HEK293 (cell line): ENCODE data around the gene RBP4.

ENCODE experiments used
- BCL11B ChIP-seq: fragments of 450-650 bp; formaldehyde crosslinking; IDR thresholded peaks from 2 replicates; pipeline ENCODE4 v1.5.1; 2016; ENCODE audit warnings: low read depth, missing biosample characterization, missing genetic modification characterization
- EGR2 ChIP-seq: fragments of 450-650 bp; formaldehyde crosslinking; IDR thresholded peaks from 2 replicates; pipeline ENCODE4 v1.5.1; 2016; ENCODE audit warnings: low read depth, missing biosample characterization, missing genetic modification characterization
- IKZF3 ChIP-seq: fragments of 450-650 bp; IDR thresholded peaks from 2 replicates; pipeline ENCODE4 v1.5.0; 2018; ENCODE audit warnings: missing biosample characterization, mild to moderate bottlenecking, missing genetic modification characterization, moderate library complexity
- KLF1 ChIP-seq: fragments of 450-650 bp; formaldehyde crosslinking; IDR thresholded peaks from 2 replicates; pipeline ENCODE4 v1.5.1; 2016; ENCODE audit warnings: missing biosample characterization, missing genetic modification characterization
- MZF1 ChIP-seq: fragments of 450-650 bp; formaldehyde crosslinking; IDR thresholded peaks from 2 replicates; pipeline ENCODE4 v1.5.1; 2017; ENCODE audit warnings: missing biosample characterization, missing genetic modification characterization, borderline replicate concordance
- ZBTB8A ChIP-seq: fragments of 450-650 bp; formaldehyde crosslinking; IDR thresholded peaks from 2 replicates; pipeline ENCODE4 v1.5.1; 2016; ENCODE audit warnings: missing biosample characterization, missing genetic modification characterization
- ZNF10 ChIP-seq: fragments of 450-650 bp; formaldehyde crosslinking; IDR thresholded peaks from 2 replicates; pipeline ENCODE4 v1.5.1; 2017; ENCODE audit warnings: missing biosample characterization, missing genetic modification characterization
- ZNF121 ChIP-seq: fragments of 450-650 bp; formaldehyde crosslinking; IDR thresholded peaks from 2 replicates; pipeline ENCODE4 v1.5.1; 2016; ENCODE audit warnings: missing biosample characterization, missing genetic modification characterization
- ZNF133 ChIP-seq: fragments of 450-650 bp; formaldehyde crosslinking; IDR thresholded peaks from 2 replicates; pipeline ENCODE4 v1.5.1; 2016; ENCODE audit warnings: missing biosample characterization, missing genetic modification characterization
- ZNF138 ChIP-seq: fragments of 450-650 bp; formaldehyde crosslinking; IDR thresholded peaks from 2 replicates; pipeline ENCODE4 v1.5.1; 2016; ENCODE audit warnings: missing biosample characterization, missing genetic modification characterization, borderline replicate concordance
- ZNF155 ChIP-seq: fragments of 450-650 bp; formaldehyde crosslinking; IDR thresholded peaks from 2 replicates; pipeline ENCODE4 v1.5.1; 2016; ENCODE audit warnings: missing biosample characterization, missing genetic modification characterization
- ZNF184 ChIP-seq: fragments of 450-650 bp; IDR thresholded peaks from 2 replicates; pipeline ENCODE4 v1.5.1; 2018; ENCODE audit warnings: missing biosample characterization, mild to moderate bottlenecking, missing genetic modification characterization
- ZNF274 ChIP-seq, 2 experiments: fragments of 200-500 bp in 1 of 2; fragments of 450-650 bp in 1 of 2; sonication (Bioruptor generic) in 1 of 2; formaldehyde crosslinking in 1 of 2; IDR thresholded peaks; 2 replicates each; pipeline versions ENCODE4 v1.5.1 to v1.6.1; 2014 to 2016; ENCODE audit warnings: borderline replicate concordance in 1 of 2, inconsistent platforms in 1 of 2, low read length in 1 of 2, missing biosample characterization in 1 of 2, missing genetic modification characterization in 1 of 2
- ZNF354C ChIP-seq: fragments of 450-650 bp; formaldehyde crosslinking; IDR thresholded peaks from 2 replicates; pipeline ENCODE4 v1.5.1; 2016; ENCODE audit warnings: missing biosample characterization, missing genetic modification characterization, low read depth, borderline replicate concordance
- ZNF473 ChIP-seq: fragments of 450-650 bp; formaldehyde crosslinking; IDR thresholded peaks from 2 replicates; pipeline ENCODE4 v1.5.1; 2017; ENCODE audit warnings: missing biosample characterization, missing genetic modification characterization
- ZNF544 ChIP-seq: fragments of 450-650 bp; formaldehyde crosslinking; IDR thresholded peaks from 2 replicates; pipeline ENCODE4 v1.5.0; 2017; ENCODE audit warnings: missing biosample characterization, missing genetic modification characterization
- ZNF596 ChIP-seq: fragments of 450-650 bp; IDR thresholded peaks from 2 replicates; pipeline ENCODE4 v1.5.0; 2018; ENCODE audit warnings: missing biosample characterization, mild to moderate bottlenecking, missing genetic modification characterization, moderate library complexity
- ZNF621 ChIP-seq: fragments of 450-650 bp; formaldehyde crosslinking; IDR thresholded peaks from 2 replicates; pipeline ENCODE4 v1.5.1; 2017; ENCODE audit warnings: missing biosample characterization, missing genetic modification characterization
- ZNF791 ChIP-seq: fragments of 450-650 bp; formaldehyde crosslinking; IDR thresholded peaks from 2 replicates; pipeline ENCODE4 v1.5.1; 2016; ENCODE audit warnings: missing biosample characterization, missing genetic modification characterization
- ZNF792 ChIP-seq: fragments of 450-650 bp; formaldehyde crosslinking; IDR thresholded peaks from 2 replicates; pipeline ENCODE4 v1.5.1; 2016; ENCODE audit warnings: missing biosample characterization, missing genetic modification characterization
- ZNF830 ChIP-seq: fragments of 450-650 bp; IDR thresholded peaks from 2 replicates; pipeline ENCODE4 v1.5.0; 2018; ENCODE audit warnings: missing biosample characterization, missing genetic modification characterization, low read depth, mild to moderate bottlenecking, moderate library complexity
- ZSCAN16 ChIP-seq: fragments of 450-650 bp; formaldehyde crosslinking; IDR thresholded peaks from 2 replicates; pipeline ENCODE4 v1.5.1; 2016; ENCODE audit warnings: missing biosample characterization, missing genetic modification characterization
- TF ChIP-seq, protein P1 (sequence below): fragments of 450-650 bp; formaldehyde crosslinking; IDR thresholded peaks from 2 replicates; pipeline ENCODE4 v1.5.1; 2016; ENCODE audit warnings: missing biosample characterization, missing genetic modification characterization
- TF ChIP-seq, protein P2 (sequence below): fragments of 450-650 bp; formaldehyde crosslinking; IDR thresholded peaks from 2 replicates; pipeline ENCODE4 v1.5.1; 2016; ENCODE audit warnings: missing biosample characterization, missing genetic modification characterization
- TF ChIP-seq, protein P3 (sequence below): fragments of 450-650 bp; formaldehyde crosslinking; IDR thresholded peaks from 2 replicates; pipeline ENCODE4 v1.5.1; 2016; ENCODE audit warnings: missing biosample characterization, missing genetic modification characterization
- TF ChIP-seq, protein P4 (sequence below): sonication (generic); formaldehyde crosslinking; IDR thresholded peaks from 2 replicates; pipeline ENCODE4 v1.8.1; 2022; ENCODE audit warnings: mild to moderate bottlenecking, moderate library complexity, missing genetic modification reagents
- TF ChIP-seq, protein P5 (sequence below): fragments of 450-650 bp; formaldehyde crosslinking; IDR thresholded peaks from 2 replicates; pipeline ENCODE4 v1.5.1; 2016; ENCODE audit warnings: missing biosample characterization, missing genetic modification characterization
- TF ChIP-seq, protein P6 (sequence below): fragments of 450-650 bp; formaldehyde crosslinking; IDR thresholded peaks from 2 replicates; pipeline ENCODE4 v1.5.0; 2017; ENCODE audit warnings: missing biosample characterization, missing genetic modification characterization, borderline replicate concordance
- TF ChIP-seq, protein P7 (sequence below): fragments of 450-650 bp; formaldehyde crosslinking; IDR thresholded peaks from 2 replicates; pipeline ENCODE4 v1.5.1; 2016; ENCODE audit warnings: missing biosample characterization, missing genetic modification characterization

The RBP4 gene

DNA sequence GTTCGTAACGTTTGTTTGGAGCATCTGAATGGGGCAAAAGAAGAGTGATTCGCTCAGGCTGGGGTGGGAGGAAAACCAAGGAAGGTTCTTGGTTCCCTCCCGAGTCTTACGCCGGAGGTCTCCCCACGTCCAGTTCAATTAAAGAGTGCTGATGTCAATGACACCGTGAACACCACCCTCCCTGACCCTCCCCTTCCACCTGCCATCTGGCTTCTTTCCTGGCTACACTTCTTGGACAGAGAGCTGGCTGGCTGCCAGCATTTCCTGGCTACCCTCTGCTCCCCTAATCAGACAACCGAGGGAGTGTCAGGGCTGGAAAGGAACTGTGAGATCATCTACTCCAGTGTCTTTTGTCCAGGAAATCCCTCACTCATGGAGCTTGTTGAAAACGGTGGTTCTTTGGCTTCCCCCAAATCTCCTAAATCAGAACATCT lies 58.7 kb downstream of the RBP4 start (continued):
- TF ChIP-seq, protein P1, sequence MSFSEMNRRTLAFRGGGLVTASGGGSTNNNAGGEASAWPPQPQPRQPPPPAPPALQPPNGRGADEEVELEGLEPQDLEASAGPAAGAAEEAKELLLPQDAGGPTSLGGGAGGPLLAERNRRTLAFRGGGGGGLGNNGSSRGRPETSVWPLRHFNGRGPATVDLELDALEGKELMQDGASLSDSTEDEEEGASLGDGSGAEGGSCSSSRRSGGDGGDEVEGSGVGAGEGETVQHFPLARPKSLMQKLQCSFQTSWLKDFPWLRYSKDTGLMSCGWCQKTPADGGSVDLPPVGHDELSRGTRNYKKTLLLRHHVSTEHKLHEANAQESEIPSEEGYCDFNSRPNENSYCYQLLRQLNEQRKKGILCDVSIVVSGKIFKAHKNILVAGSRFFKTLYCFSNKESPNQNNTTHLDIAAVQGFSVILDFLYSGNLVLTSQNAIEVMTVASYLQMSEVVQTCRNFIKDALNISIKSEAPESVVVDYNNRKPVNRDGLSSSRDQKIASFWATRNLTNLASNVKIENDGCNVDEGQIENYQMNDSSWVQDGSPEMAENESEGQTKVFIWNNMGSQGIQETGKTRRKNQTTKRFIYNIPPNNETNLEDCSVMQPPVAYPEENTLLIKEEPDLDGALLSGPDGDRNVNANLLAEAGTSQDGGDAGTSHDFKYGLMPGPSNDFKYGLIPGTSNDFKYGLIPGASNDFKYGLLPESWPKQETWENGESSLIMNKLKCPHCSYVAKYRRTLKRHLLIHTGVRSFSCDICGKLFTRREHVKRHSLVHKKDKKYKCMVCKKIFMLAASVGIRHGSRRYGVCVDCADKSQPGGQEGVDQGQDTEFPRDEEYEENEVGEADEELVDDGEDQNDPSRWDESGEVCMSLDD (tag by site-specific recombination), result 0 out of 2 replicates have a peak, but pooled peaks have one; percentile 32
- TF ChIP-seq, protein P2, sequence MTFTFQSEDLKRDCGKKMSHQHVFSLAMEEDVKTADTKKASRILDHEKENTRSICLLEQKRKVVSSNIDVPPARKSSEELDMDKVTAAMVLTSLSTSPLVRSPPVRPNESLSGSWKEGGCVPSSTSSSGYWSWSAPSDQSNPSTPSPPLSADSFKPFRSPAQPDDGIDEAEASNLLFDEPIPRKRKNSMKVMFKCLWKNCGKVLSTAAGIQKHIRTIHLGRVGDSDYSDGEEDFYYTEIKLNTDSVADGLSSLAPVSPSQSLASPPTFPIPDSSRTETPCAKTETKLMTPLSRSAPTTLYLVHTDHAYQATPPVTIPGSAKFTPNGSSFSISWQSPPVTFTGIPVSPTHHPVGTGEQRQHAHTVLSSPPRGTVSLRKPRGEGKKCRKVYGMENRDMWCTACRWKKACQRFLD (tag by site-specific recombination), result no peak
- TF ChIP-seq IKZF3 (tag by site-specific recombination), result no peak
- TF ChIP-seq, protein P3, sequence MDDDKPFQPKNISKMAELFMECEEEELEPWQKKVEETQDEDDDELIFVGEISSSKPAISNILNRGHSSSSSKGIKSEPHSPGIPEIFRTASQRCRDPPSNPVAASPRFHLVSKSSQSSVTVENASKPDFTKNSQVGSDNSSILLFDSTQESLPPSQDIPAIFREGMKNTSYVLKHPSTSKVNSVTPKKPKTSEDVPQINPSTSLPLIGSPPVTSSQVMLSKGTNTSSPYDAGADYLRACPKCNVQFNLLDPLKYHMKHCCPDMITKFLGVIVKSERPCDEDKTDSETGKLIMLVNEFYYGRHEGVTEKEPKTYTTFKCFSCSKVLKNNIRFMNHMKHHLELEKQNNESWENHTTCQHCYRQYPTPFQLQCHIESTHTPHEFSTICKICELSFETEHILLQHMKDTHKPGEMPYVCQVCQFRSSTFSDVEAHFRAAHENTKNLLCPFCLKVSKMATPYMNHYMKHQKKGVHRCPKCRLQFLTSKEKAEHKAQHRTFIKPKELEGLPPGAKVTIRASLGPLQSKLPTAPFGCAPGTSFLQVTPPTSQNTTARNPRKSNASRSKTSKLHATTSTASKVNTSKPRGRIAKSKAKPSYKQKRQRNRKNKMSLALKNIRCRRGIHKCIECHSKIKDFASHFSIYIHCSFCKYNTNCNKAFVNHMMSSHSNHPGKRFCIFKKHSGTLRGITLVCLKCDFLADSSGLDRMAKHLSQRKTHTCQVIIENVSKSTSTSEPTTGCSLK, result no peak
- no peak for TF ChIP-seq ZNF473
- no peak for TF ChIP-seq ZNF155 (tag by site-specific recombination)
- no peak for TF ChIP-seq BCL11B (tag by site-specific recombination)
- TF ChIP-seq ZNF792, result no peak
- TF ChIP-seq MZF1 (tag by site-specific recombination), result peak; percentile 67; the same call in 1 of the 2 replicates
- no peak for TF ChIP-seq ZNF274 (IDR thresholded peaks at IDR 0.05; ENCODE audit: low read length)
- TF ChIP-seq ZNF274 (tag by site-specific recombination; IDR thresholded peaks at IDR 0.05; ENCODE audit: borderline replicate concordance), result no peak
- TF ChIP-seq, protein P4, sequence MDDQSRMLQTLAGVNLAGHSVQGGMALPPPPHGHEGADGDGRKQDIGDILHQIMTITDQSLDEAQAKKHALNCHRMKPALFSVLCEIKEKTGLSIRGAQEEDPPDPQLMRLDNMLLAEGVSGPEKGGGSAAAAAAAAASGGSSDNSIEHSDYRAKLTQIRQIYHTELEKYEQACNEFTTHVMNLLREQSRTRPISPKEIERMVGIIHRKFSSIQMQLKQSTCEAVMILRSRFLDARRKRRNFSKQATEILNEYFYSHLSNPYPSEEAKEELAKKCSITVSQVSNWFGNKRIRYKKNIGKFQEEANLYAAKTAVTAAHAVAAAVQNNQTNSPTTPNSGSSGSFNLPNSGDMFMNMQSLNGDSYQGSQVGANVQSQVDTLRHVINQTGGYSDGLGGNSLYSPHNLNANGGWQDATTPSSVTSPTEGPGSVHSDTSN (CRISPR knock-in tag), result no peak
- TF ChIP-seq ZBTB8A (tag by site-specific recombination), result no peak
- TF ChIP-seq ZNF791, result no peak
- TF ChIP-seq, protein P5, sequence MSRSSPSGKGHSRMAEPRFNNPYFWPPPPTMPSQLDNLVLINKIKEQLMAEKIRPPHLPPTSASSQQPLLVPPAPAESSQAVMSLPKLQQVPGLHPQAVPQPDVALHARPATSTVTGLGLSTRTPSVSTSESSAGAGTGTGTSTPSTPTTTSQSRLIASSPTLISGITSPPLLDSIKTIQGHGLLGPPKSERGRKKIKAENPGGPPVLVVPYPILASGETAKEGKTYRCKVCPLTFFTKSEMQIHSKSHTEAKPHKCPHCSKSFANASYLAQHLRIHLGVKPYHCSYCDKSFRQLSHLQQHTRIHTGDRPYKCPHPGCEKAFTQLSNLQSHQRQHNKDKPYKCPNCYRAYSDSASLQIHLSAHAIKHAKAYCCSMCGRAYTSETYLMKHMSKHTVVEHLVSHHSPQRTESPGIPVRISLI (tag by site-specific recombination), result no peak
- no peak for TF ChIP-seq ZNF596 (tag by site-specific recombination)
- TF ChIP-seq ZNF354C (tag by site-specific recombination), result no peak
- TF ChIP-seq ZNF184 (tag by site-specific recombination), result peak; percentile 88
- TF ChIP-seq ZNF10 (tag by site-specific recombination), result no peak
- peak; percentile 50; the same call in 1 of the 2 replicates for TF ChIP-seq KLF1 (tag by site-specific recombination)
- TF ChIP-seq ZSCAN16 (tag by site-specific recombination), result no peak
- no peak for TF ChIP-seq ZNF138 (tag by site-specific recombination)
- TF ChIP-seq, protein P6, sequence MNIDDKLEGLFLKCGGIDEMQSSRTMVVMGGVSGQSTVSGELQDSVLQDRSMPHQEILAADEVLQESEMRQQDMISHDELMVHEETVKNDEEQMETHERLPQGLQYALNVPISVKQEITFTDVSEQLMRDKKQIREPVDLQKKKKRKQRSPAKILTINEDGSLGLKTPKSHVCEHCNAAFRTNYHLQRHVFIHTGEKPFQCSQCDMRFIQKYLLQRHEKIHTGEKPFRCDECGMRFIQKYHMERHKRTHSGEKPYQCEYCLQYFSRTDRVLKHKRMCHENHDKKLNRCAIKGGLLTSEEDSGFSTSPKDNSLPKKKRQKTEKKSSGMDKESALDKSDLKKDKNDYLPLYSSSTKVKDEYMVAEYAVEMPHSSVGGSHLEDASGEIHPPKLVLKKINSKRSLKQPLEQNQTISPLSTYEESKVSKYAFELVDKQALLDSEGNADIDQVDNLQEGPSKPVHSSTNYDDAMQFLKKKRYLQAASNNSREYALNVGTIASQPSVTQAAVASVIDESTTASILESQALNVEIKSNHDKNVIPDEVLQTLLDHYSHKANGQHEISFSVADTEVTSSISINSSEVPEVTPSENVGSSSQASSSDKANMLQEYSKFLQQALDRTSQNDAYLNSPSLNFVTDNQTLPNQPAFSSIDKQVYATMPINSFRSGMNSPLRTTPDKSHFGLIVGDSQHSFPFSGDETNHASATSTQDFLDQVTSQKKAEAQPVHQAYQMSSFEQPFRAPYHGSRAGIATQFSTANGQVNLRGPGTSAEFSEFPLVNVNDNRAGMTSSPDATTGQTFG (tag by site-specific recombination), result no peak
- no peak for TF ChIP-seq ZNF133 (tag by site-specific recombination)
- TF ChIP-seq, protein P7, sequence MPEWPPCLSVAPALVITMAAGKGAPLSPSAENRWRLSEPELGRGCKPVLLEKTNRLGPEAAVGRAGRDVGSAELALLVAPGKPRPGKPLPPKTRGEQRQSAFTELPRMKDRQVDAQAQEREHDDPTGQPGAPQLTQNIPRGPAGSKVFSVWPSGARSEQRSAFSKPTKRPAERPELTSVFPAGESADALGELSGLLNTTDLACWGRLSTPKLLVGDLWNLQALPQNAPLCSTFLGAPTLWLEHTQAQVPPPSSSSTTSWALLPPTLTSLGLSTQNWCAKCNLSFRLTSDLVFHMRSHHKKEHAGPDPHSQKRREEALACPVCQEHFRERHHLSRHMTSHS (tag by site-specific recombination), result no peak
- TF ChIP-seq EGR2 (tag by site-specific recombination), result no peak
- TF ChIP-seq ZNF544, result peak; percentile 54
- no peak for TF ChIP-seq ZNF121
- no peak for TF ChIP-seq ZNF830 (tag by site-specific recombination)
- no peak for TF ChIP-seq ZNF621 (tag by site-specific recombination)
